GM18511 (cell line): ENCODE measurements around the gene CRP.
"Not testable (repeated sequence)": the region's sequence is repeated elsewhere in the genome, so short reads cannot be mapped to it uniquely, and the experiment has no call there.

Experiments used
- ATAC-seq: cut with Tn5 transposase; IDR thresholded peaks from one replicate; pipeline ENCODE4 v1.9.1; 2021; ENCODE audit warnings: mild to moderate bottlenecking, moderate library complexity; ENCODE audit not compliant: unreplicated experiment

CRP gene

GRCh38 chr1:159704481-159704880 is 9.9 kb downstream of the CRP start:
- ATAC-seq: no peak

DNA sequence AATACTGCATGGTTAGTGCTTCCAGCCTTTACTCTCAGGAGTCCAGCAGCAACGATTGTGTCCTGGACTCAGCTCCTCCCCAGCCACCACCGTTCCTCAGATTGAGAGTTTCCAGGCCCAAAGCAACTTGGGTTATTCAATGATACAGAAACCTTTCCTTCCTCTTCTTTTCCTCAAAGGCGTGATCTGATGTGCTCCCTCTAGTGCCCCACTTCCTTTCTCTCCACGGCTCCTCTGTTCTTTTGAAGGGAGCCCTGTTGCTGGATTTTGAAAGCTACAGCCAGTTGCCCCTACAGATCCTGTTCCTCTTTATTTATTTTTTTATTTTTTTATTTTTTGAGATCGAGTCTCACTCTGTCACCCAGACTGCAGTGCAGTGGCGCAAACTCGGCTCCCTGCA is 14.1 kb downstream of the CRP start:
- ATAC-seq: no peak

DNA sequence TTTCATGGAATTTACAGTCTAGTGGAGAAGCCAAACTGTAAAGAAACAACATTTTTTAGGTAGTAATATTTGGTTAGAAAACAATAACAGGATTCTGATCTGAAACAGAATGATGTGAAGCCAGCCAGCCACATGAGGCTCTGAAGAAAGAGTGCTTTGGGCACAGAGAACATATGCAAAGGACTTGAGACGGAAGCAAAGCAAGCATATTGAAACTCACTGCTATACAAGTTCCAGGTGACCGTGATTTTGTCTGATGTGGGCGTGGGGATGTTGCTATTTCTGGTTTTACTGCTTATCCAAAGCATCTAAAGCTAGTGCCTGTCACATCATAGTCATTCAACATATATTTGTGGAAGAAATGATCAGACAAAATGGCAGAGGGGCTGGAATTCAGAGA is 14.7 kb downstream of the CRP start:
- ATAC-seq: no peak

GRCh38 chr1:159699246-159699645 is 15.1 kb downstream of the CRP start:
- ATAC-seq: no peak

GRCh38 chr1:159687511-159687910 is 26.9 kb downstream of the CRP start:
- ATAC-seq: no peak

DNA sequence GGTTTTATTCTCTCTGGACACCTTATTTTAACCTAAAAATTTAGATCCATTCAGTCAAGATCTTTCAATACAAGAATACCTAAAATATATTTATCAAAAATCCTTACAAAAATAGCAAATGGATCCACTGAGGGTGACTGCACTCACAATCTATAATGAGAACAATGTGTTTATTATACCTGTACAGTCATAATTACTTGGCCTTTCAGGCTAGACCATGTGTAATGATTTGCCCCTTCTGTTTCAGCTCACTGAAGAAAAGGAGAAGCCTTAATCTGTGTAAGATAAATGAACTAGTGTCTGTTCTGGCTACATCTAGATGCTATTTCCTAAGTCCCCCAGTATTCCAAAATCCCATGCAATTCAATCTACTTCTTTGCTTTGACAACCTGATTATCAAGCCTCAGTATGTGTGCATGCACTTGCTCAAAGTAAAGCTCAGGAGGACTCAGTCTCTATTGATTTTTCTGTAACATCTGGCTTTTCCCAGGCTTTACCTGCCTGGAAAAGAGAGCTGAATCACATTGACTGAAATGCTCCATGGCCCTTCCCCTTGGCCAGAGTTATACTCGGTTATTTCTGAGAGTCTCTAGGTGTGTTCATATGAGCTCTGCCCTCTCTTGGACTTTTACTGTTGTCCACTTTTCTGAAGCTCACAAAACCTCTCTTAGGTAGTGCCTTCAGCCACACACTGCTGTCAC is 27.6 kb downstream of the CRP start:
- ATAC-seq: no peak

DNA sequence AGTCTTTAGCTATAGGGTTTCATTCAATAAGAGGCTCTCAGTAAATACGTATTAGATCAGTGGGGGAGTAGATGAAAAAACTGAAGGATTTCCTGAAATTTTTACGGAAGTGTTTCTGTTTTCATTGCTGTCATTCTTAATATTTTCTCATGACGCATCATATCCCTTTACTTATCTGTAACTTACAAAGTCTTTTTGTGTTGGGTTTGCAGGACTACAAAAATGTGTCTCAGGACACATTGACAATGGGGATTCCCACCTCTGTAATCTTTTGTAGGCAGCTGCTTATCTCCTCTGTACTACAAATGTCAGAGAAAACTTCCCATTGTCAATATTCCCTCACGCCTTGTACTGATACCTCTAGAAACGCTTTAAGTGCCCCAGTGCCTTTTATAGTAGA is 35.5 kb downstream of the CRP start:
- no peak for ATAC-seq

- ATAC-seq: no peak
Measured at GRCh38 chr1:159675046-159675445, 39.3 kb downstream of the CRP start.

- not testable (repeated sequence) for ATAC-seq
Measured at GRCh38 chr1:159672390-159672789, 42.0 kb downstream of the CRP start.

- ATAC-seq: no peak
Measured at GRCh38 chr1:159669338-159669737, 45.1 kb downstream of the CRP start.

DNA sequence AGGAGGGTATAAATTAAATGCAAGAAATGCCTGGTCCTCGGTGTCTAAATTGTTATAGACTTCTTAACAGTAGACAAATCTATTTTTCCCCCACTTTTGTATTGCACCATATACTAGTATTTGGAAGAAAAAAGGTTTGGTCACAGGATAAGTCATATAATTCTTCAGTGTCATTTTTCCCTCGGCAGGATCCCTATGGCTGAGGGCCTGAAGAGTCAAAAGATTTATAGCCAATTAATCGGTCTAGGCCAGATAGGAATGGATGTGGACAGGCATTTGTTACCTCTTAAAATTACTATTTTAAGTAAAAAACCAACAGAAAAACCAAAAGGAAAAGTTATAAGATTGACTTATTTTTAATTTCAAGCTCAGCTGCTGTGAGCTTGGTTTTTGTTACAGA is 45.6 kb downstream of the CRP start:
- ATAC-seq: no peak

DNA sequence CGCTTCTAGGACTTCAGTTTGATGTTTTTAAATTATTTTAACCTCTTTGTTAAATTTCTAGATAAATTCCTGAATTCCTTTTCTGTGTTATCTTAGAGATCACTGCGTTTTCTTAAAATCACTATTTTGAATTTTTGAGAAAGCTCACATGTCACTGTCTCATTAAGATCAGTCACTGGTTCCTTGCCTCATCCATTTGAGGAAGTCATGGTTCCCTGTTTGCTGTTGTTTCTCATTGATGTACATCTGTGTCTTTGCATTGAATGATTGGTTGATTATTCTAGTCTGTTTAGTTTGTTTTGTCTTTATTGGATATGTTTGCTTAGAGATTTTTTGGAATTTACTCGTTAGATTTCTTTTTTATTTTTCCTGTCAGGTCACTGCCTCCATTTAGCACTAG is 50.1 kb downstream of the CRP start:
- ATAC-seq: no peak

DNA sequence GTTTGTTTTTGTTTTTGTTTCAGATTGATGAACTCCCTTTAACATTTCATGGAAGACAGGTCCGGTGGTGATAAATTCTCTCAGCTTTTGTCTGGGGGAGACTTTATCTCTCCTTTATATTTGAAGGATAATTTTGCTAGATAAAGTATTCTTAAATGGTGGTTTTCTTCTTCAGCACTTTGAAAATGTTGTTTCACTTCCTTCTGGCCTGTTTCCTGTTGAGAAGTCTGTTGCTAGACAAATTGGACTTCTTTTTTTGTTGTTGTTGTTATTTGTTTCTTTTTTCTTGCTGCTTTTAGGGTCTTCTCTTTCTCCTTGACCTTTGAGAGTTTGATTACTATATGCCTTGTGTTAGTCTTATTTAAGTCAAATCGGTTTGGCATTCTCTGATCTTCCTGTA is 50.8 kb downstream of the CRP start:
- ATAC-seq: no peak
